ENCODE measurements around the gene TMCC1. TPM values are rescaled to one million over a fixed set of nuclear protein-coding genes. Genes with fewer than 3 reads are reported as not detected.

TMCC1 gene
- total RNA-seq, 2 donors from 2014 or later = 41.0 to 51.1 TPM

- Mint-ChIP-seq H3K27me3 (ENCODE audit: insufficient read depth) (no peaks in the 10 kb centered on the region), H3K9me3 (peaks cover 16% of the 10 kb centered on the region), H3K27ac (no peak overlapping the region)
Observed at GRCh38 chr3:129636082-129636481, 257.4 kb downstream of the TMCC1 start.

GRCh38 chr3:129635656-129636055, 257.9 kb downstream of the TMCC1 start:
- peaks cover 4% of the 10 kb centered on the region for H3K4me1 Mint-ChIP-seq
- no peak overlapping the region for H3K27ac Mint-ChIP-seq
- Histone ChIP-seq H3K4me3 (ENCODE audit: low read length) (no peak overlapping the region), H3K9me3 (ENCODE audit: control insufficient read depth, low read length) (peaks cover 18% of the 10 kb centered on the region), H3K4me1 (ENCODE audit: control insufficient read depth, insufficient read depth, low read length) (no peaks in the 10 kb centered on the region), H3K27ac (ENCODE audit: low read depth, low read length) (no peak overlapping the region), H3K27me3 (ENCODE audit: control insufficient read depth, insufficient read depth, low read length, poor library complexity, severe bottlenecking) (no peaks in the 10 kb centered on the region), H3K9ac (ENCODE audit: extremely low read depth, low read length, poor library complexity, severe bottlenecking) (no peak overlapping the region), H3K36me3 (ENCODE audit: control insufficient read depth, insufficient read depth, low read length) (no peaks in the 10 kb centered on the region)
- TF ChIP-seq, protein P1, sequence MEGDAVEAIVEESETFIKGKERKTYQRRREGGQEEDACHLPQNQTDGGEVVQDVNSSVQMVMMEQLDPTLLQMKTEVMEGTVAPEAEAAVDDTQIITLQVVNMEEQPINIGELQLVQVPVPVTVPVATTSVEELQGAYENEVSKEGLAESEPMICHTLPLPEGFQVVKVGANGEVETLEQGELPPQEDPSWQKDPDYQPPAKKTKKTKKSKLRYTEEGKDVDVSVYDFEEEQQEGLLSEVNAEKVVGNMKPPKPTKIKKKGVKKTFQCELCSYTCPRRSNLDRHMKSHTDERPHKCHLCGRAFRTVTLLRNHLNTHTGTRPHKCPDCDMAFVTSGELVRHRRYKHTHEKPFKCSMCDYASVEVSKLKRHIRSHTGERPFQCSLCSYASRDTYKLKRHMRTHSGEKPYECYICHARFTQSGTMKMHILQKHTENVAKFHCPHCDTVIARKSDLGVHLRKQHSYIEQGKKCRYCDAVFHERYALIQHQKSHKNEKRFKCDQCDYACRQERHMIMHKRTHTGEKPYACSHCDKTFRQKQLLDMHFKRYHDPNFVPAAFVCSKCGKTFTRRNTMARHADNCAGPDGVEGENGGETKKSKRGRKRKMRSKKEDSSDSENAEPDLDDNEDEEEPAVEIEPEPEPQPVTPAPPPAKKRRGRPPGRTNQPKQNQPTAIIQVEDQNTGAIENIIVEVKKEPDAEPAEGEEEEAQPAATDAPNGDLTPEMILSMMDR (conservative IDR thresholded peaks at IDR 0.05) = no peak
- H3K9me3 Mint-ChIP-seq = peaks cover 16% of the 10 kb centered on the region
- no peaks in the 10 kb centered on the region for H3K36me3 Mint-ChIP-seq (ENCODE audit: low read depth)
- no peak overlapping the region for H3K4me3 Mint-ChIP-seq
- 92 to 100% methylated on average over 4 of the region's 4 CpGs for WGBS, 2 experiments (ENCODE audit: insufficient coverage in 1 of 2, insufficient read length in 1 of 2)
- no peak for DNase-seq
- no peaks in the 10 kb centered on the region for H3K27me3 Mint-ChIP-seq (ENCODE audit: insufficient read depth)

More at GRCh38 chr3:129636082-129636481, 257.4 kb downstream of the TMCC1 start:
- Histone ChIP-seq H3K4me1 (ENCODE audit: control insufficient read depth, insufficient read depth, low read length) (no peaks in the 10 kb centered on the region), H3K36me3 (ENCODE audit: control insufficient read depth, insufficient read depth, low read length) (no peaks in the 10 kb centered on the region), H3K27me3 (ENCODE audit: control insufficient read depth, insufficient read depth, low read length, poor library complexity, severe bottlenecking) (no peaks in the 10 kb centered on the region), H3K9ac (ENCODE audit: extremely low read depth, low read length, poor library complexity, severe bottlenecking) (no peak overlapping the region), H3K9me3 (ENCODE audit: control insufficient read depth, low read length) (peaks cover 18% of the 10 kb centered on the region), H3K4me3 (ENCODE audit: low read length) (no peak overlapping the region), H3K27ac (ENCODE audit: low read depth, low read length) (no peak overlapping the region)
- H3K36me3 Mint-ChIP-seq (ENCODE audit: low read depth) = no peaks in the 10 kb centered on the region
- DNase-seq = no peak
- TF ChIP-seq, protein P1 (conservative IDR thresholded peaks at IDR 0.05) = no peak
- H3K4me3 Mint-ChIP-seq = no peak overlapping the region
- 96 to 97% methylated on average over 3 of the region's 3 CpGs for WGBS, 2 experiments (ENCODE audit: insufficient coverage in 1 of 2, insufficient read length in 1 of 2)
- H3K4me1 Mint-ChIP-seq = peaks cover 6% of the 10 kb centered on the region

GRCh38 chr3:129633751-129634481, 259.6 kb downstream of the TMCC1 start:
- peaks cover 4% of the 10 kb centered on the region for H3K4me1 Mint-ChIP-seq
- 90 to 93% methylated on average over 4 to 10 of the region's 10 CpGs for WGBS, 2 experiments (ENCODE audit: insufficient coverage in 1 of 2, insufficient read length in 1 of 2)
- no peak overlapping the region for H3K27ac Mint-ChIP-seq
- no peak overlapping the region for H3K4me3 ChIP-seq (ENCODE audit: low read length)
- no peaks in the 10 kb centered on the region for H3K36me3 Mint-ChIP-seq (ENCODE audit: low read depth)
- H3K4me1 ChIP-seq (ENCODE audit: control insufficient read depth, insufficient read depth, low read length) = no peaks in the 10 kb centered on the region
- no peak overlapping the region for H3K4me3 Mint-ChIP-seq
- H3K9me3 Mint-ChIP-seq = peaks cover 16% of the 10 kb centered on the region
- no peaks in the 10 kb centered on the region for H3K27me3 Mint-ChIP-seq (ENCODE audit: insufficient read depth)
- peak; percentile 66 for DNase-seq
- no peak overlapping the region for H3K9ac ChIP-seq (ENCODE audit: extremely low read depth, low read length, poor library complexity, severe bottlenecking)
- no peak overlapping the region for H3K27ac ChIP-seq (ENCODE audit: low read depth, low read length)
- H3K36me3 ChIP-seq (ENCODE audit: control insufficient read depth, insufficient read depth, low read length) = no peaks in the 10 kb centered on the region
- H3K9me3 ChIP-seq (ENCODE audit: control insufficient read depth, low read length) = peaks cover 18% of the 10 kb centered on the region
- no peaks in the 10 kb centered on the region for H3K27me3 ChIP-seq (ENCODE audit: control insufficient read depth, insufficient read depth, low read length, poor library complexity, severe bottlenecking)
- TF ChIP-seq, protein P1 (conservative IDR thresholded peaks at IDR 0.05) = peak; percentile 34

All from endodermal cell (in vitro differentiated cells).